Suppressor macrophage (primary cell): ENCODE results near the gene RAB17.

Experiments used
- DNase-seq, 4 experiments: peaks; one replicate each; pipeline ENCODE4 v3.0.0-alpha.2; 2020 to 2022

Gene RAB17

DNA sequence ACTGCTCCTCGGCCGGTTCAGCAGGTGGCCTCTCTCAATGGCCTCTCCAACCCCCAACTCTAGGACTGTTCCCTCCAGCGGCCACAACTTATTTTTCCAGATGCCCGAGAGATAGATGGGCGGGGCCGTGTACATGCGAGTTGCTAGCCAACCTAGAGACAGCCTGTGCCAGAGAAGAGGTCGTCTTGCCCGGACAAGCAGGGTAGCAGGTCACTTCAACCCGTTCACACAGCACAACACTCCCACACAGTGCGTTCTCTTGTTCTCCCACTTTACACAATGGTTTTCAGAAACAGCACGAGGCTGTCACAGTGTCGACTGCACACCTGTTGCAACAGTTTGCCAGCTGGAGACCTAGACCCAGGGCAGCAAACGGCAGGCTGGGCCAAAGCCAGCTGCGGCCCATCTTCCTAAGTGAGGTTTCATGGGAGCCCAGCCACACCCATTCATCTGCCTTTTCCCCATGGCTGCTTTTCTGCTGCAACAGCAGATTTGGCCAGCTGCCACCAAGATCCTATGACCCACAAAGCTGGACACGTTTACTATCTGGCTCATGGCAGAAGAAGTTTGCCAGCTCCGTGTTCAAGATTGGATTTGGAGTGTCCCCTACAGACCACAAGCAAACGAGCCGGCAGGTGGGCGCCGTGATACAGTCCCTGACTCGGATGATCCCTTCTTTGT, 31.4 kb downstream of the RAB17 start:
- DNase-seq: peak in 2 of 4 experiments; percentile 18 to 59

DNA sequence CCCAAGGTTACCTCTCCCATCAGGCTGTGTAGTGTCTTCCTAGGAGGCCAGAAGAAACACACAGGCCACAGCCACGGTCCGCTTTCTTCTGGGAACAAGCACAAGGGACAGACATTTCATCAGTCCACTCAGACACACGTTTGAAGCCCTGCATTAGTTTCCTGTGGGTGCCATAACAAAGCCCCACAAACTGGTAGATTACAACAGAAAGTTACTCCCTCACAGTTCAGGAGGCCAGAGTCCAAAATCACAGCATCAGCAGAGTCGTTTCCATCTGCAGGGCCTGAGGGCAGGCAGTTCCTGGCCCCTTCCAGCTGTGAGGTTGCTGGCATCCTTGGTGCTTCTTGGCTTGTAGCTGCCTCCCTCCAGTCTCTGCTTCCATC, 32.9 kb downstream of the RAB17 start:
- no peak for DNase-seq

DNA sequence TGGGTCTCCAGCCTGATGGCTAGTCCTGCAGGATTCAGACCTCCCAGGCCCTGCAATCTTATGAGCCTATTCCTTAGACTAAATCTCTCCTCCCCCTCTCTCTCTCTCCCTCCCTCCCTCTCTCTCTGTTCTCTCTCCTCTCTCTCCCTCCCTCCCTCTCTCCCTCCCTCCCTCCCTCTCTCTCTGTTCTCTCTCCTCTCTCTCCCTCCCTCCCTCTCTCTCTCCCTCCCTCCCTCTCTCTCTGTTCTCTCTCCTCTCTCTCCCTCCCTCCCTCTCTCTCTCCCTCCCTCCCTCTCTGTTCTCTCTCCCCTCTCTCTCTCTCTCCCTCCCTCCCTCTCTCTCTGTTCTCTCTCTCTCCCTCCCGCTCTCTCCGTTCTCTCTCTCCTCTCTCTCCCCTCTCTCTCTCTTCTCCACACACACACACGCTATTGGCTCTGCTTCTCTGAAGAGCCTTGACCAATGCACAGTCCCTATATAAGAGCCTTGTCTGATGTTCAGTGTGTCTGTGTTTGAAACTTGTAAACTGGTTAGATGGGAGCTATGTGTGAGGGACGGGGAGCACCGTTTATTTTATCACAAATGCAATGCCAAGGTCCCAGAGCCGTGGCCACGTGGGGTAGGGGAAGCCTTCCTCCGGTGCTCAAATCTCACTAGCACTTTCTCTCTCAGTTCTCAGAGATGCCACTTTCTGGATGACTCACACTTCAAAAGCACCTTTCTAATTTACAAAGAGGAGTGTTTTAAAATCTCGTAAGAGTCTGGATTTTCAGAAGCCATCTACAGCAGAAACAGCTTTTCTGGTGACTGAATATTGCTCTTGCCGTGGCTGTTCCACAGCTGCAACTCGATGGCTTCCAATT, 33.5 kb downstream of the RAB17 start:
- DNase-seq: no peak

DNA sequence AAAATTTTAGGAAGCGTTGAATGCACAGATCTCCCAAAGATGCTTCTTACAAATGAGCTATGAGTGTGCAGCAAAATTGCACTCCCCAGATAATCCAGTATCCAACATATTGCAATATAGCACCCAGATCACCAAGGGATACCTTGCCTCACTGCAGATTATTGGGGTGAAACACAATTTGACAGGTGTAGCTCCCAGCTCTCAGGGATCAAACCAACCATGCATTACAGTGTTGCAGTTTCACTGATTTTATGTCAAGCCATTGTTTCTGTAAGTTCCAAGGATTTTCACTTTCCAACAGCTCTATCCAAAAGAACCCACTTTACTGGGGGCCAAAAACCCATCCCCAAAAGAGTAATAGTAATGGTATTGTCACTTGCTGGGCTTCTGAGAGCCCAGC, 35.0 kb downstream of the RAB17 start:
- no peak for DNase-seq

DNA sequence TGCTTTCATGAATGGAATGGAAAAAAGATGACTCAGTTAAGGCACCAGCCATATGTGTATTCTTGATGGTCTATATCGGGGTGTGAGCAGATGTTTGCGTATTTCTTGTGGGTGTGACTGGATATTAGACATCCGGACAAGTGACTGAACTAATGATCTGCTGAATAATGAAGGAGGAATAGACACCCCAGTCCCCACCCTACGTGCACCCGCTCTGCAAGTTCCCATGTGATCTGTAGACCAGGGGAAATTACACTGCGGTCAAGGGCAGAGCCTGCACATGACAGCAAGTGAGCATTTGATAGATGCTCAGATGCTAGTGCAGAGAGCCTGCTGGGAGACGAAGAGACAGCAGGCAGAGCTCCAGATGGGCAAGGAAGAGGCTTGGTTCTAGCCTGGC, 36.6 kb downstream of the RAB17 start:
- no peak for DNase-seq

DNA sequence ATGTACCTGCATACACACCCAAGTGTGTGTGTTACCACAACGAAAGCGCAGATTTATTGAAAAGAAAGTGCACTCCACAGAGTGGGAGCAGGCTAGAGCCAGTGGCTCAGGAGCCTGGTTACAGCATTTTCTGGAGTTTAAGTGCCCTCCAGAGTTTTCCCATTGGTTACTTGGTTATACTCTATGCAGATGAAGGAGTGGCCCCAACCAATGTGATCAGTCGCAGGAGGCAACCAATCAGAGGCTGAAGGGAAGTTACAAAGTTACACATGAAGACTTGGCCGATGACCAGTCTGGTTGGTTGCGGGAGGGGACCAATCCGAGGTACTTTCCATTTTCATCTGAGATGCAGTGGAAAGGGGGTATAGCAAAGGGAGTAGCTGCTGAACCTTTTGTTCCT, 37.6 kb downstream of the RAB17 start:
- DNase-seq: no peak

DNA sequence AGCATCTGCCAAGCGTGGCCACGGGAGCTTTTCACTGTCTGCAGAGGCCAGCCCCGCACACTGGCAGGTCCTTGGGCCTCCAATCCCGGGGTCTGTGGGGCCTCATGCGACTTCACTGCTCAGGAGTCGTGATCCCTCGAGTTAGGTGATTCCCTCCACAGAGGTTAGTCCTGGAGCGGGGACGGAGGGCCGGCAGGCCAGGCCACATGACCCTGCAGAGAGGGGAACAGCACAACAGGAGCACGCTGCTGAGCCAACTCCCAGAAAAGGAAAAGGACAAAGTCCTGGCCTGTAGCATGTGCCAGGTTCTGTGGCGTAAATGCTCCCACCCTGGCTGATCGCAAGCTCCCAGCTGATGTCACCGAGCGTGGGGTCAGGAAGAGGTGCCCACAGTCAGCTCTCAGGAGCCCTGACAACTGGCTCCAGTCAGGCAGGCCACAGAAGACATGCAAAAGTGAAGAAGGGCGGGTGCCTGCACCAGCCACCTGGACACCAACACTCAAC, 39.4 kb downstream of the RAB17 start:
- DNase-seq: no peak

DNA sequence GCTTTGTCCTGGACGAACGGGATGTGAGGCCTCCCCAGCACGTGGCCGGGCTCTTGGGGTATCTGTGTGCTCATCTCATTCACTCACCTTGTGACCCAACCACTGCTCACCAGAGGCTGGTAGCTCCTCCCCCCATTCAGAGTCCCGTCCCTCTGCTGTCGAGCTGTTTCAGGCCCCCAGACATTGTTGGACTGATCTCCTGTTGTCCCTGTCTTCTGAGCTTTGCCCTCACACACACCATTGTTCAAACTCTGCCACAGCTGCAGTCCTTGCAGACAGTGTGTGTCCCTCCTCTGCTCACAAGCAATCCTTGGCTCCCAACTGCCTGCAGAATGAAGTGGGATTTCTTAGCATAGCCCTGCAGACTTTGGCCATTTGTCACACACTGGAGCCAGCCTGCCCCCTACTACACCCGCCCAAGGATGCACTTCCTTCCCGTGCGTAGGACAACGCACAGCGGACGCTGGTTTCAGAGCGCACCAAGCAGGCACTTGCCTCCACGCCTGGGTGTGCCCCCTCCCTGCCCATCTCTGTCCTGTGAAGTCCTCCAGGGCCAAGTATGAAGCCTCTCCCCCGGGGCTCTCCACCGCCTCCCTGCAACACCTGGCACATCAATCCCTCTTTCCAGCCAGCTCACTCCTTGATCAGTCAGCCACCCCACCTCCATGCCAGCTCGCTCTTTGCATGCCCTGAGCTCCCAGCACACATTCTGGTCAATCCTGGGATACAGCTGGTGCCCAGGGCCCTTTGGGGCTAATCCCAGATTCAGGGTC, 40.7 kb downstream of the RAB17 start:
- DNase-seq: no peak

DNA sequence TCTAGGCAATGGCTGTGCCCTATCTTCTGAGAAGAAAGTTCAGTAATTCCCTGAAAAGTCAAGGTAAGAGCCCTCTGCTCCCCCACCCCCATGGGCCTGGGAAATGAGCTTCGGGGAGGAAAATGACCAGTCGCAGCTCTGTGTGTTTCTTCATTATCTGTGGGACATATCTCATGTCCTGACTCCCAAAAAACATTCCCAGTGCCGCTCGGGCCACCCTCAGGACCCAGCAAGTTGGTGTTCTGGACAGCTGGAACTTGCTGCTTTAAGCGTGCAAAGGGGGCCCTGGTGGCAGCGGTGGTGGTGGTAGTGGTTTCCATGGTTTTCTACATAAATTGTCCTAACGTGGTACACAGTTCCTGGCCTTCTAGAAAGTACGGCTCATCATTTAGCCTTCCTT, 41.3 kb downstream of the RAB17 start:
- no peak for DNase-seq

DNA sequence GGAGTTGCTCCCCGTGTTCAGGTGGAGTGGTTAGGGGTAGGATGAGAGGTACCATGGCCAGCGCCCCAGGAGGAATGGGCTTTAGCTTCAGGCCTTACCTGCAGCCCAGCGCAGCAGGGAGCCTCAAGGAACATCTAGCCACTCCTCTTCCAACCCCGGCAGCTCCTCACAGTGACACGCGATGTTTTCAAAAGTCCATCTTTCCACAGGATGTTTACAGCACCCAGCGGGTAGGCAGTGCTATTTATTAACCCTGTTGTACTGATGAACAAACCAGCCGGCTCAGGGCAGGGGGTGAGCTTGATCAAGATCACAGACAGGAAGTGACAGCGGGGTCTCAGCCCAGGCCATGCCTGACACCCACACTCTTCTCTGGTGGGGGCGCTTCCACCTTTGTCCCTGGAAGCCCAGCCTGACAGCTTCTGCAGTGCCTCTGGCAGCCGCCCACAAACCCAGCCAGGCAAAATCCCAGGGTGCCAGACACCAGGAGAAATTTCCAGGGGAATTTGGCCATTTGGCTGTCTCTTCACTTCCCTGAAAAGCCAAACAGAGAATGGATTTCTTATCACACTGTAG, 42.6 kb downstream of the RAB17 start:
- DNase-seq: no peak

DNA sequence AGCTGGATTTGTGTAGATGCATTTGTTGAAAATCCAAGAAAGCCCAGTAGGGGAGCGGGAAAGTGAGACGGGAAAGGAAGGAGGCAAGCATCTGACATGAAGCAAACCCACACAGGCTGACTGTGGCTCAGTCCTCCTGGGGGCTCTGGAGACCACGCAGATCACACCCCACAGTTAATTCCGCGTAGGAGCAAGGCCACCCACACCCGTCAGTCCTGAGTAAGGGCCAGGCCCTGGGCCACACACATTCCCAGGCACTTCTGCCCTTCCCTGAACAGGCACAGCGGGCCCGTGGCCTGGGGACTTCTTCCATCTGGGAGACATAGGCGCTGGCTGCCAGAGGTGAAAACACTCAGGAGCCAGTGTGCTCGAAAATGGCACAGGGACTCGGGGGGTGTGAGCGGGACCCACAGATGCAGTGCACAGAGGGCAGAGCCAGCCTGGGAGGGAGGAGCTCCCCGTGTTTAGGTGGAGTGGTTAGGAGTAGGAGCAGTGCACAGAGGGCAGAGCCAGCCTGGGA, 43.6 kb downstream of the RAB17 start:
- no peak for DNase-seq

DNA sequence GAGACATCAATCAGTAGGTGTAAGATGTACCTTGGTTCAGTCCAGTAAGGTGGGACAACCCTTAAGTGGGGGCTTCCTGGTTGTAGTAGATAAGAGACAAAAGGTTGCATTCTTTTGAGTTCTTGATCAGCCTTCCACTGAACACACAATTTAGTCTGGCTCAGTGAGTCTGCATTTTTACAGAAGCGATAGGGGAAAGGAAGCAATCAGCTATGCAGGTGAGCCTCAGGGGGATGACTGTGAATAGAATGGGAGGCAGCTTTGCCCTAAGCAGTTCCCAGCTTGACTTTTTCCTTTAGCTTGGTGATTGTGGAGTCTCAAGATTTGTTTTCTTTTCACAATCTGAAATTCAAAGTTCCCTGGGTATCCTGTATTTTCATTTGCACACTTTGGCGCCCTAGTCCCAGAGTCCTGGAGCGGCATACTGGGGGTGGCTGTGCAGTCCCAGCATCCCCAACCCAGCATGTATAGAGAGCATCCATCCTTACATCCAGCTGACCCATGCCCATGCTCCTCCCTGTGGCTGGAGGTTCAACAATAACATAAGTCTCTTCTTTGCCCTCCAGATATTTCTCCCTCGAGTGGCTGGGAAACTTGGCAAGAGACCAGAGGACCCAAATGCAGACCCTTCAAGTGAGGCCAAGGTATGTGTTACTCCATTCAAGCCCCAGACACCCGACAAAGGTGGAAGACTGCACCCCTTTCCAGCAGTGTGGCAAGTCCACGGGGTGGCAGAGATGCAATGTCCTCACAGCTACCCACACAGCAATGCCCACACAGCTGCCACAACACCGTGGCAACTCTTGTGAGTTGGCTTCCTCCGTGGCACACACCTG, 44.3 kb downstream of the RAB17 start:
- DNase-seq: no peak

DNA sequence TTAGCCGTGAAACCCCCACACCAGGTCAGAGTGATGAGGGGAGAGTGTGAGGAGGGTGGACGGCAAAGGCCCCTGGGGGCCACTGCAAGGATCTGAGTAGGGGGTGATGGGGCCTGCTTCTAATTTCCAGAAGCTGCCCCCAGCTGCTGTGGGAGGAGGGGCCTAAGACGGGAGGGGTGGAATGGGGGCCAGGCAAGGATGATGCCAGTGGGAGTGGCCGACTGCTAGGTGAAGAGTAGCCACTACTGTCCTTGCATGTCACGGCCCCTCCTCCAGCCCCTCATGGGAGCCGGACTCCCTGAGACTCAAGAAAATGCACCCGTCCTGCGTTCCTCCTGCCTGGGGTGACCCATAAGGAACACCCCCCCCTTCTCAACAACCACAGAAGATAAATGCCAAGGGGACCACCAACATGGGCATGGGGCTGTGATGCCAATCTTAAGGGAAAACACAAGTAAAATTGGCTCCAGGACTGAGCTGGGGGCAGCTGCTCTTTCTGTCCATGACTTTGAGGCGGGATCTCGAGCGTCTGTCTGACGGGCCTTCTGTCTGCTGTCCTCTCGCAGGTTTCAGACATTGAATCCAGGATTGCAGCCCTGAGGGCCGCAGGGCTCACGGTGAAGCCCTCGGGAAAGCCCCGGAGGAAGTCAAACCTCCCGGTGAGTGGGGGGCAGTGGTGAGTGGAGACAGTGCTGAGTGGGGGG, 48.4 kb downstream of the RAB17 start:
- DNase-seq: no peak

DNA sequence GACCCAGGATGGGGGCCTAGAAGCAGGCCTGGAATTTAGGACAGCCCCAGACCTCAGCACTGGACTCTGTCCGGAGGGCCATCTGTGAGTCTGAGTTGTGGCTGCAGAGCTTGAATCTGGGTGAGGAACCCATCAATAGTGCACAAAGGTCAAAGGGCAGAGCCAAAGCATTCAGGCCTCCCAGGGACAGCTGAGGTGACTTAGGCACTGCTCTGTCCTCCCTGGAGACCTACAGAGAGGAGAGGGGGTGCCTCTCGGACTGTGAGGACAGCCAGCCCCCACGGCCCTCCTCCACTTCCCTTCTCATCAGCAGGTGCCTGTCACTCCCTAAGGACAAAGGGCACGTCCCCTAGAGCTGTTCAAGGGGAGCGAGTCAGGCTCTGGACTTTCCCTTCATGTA, 49.3 kb downstream of the RAB17 start:
- peak in 1 of 4 experiments; percentile 8 for DNase-seq

DNA sequence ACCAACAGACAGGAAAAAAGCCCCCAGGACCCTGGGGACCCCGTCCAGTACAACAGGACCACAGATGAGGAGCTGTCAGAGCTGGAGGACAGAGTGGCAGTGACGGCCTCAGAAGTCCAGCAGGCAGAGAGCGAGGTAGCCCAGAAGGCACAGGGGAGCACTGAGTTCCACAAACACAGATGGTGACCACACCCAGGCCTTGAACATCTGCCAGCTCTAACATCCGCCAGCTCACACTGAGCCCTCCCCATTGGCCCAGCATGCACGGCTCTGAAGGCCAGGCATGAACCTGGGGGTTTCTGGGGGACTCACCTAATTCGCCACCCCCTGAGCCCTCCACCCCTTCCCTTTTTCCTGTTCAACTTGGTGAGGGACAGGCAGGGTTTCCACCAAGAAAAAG, 49.7 kb downstream of the RAB17 start:
- DNase-seq: no peak

DNA sequence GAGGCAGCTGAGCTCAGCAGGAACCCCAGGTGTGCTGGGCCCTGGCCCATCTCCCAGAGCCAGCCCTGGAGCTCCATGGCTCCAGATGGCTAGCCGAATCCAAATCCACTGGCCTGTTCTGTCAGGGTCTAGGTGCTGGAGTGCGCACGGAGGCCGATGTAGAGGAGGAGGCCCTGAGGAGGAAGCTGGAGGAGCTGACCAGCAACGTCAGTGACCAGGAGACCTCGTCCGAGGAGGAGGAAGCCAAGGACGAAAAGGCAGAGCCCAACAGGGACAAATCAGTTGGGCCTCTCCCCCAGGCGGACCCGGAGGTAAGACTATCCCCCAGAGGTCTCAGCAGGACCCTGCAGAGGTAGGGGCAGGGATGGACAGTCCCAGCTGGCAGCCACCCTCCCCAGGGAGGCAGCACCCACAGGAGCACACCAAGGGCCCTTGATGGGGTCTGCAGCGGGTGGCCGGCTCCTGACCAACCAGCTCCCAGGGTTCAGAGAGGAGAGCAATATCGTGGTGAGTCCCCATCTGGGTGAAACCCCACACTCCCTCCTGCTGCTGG, 50.2 kb downstream of the RAB17 start:
- no peak for DNase-seq

DNA sequence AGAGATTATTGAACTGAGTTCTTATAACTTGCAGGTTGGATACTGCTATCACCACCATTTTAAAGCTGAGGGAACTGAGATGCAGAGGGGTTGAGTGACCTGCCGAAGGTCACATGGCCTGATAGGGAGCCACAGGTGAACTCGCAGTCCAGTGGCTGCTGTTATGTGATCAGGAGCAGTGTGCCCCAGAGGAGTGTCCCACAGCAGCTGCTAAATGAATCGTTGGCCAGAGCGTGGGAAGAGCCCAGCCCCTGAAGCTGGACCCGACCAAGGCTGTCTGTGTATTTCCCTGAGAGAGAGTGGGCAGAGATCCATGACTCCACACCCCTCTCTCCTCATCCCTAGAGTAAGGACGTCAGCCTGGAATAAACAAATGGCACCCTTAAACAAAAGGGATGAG, 50.9 kb downstream of the RAB17 start:
- no peak for DNase-seq

DNA sequence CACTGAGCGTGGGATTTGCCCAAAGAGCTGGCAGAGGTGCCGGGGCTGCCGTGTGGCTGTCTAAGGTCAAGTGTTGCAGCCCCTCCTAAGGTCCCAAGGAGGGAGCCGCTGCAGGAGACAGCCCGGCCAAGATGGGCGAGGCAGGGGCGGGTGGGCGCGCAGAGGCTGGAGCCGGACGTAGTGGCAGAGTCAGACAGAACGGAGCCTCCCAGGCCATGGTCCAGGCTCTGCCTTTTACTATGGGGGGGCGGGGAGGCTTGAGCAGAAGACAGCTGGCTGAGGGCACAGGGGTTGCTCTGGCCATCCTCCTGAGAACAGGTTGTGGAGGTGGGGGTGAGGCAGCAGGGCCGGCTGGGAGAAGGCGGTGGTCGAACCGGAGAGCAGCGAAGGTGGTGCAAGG, 51.6 kb downstream of the RAB17 start:
- DNase-seq: no peak

DNA sequence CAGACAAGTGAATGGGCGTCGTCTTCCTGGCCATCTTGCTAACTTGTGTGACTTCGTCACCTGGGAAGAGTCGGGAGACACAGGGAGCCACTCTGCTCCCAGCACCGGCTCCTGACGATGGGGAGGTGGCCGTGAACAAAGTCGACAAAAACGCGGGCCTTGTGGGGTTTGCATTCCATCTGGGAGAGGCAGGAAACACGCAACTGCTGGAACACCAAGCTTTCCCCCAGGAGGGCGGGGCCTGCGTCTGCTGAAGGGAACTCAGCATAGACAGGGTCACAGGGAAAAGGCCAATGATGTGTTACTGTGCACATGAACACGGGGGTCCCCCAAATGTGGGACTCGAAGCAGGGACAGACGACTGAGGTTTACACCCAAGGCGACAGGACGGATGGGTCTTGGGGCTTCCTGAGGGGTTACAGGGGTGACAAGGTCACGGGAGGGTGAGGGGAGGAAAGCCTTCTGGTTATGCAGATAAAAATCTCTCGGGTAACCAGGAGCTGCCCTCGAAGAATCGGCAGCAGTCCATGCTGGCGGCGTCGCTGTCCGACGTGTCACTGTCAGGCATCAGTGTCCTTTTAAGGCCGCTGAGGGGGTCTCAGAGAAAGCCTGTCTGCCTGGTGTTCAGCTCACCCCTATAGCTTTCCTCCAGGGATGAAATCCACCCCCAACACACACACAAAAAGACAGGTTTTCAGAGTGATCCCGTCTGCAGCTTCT, 52.4 kb downstream of the RAB17 start:
- DNase-seq: no peak

DNA sequence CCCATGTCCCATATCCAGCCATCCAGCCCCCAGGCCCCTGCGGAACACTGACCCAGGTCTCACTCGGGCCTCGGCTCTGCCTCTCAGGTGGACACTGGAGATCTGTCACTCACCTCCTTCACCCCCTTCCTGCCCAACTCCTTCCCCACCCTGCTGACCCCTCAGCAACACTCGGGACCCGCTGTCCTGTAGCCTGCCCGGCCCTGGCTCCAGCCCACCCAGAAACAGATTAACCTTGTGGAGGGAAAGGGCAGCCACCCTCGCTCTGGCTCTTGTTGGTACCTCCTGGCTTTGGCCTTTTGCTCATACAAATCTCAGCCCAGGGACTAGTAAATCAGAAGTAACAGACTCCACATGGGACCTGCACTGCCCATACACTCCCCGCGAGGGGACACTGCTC, 53.9 kb downstream of the RAB17 start:
- no peak for DNase-seq
